ENCODE results near the gene ALOX5AP. TPM values are rescaled to one million over a fixed set of nuclear protein-coding genes. Genes with fewer than 3 reads are reported as not detected.

Gene ALOX5AP
- total and polyA plus RNA-seq, 2 experiments from 2014 or later = 3.3 to 17.2 TPM

DNA sequence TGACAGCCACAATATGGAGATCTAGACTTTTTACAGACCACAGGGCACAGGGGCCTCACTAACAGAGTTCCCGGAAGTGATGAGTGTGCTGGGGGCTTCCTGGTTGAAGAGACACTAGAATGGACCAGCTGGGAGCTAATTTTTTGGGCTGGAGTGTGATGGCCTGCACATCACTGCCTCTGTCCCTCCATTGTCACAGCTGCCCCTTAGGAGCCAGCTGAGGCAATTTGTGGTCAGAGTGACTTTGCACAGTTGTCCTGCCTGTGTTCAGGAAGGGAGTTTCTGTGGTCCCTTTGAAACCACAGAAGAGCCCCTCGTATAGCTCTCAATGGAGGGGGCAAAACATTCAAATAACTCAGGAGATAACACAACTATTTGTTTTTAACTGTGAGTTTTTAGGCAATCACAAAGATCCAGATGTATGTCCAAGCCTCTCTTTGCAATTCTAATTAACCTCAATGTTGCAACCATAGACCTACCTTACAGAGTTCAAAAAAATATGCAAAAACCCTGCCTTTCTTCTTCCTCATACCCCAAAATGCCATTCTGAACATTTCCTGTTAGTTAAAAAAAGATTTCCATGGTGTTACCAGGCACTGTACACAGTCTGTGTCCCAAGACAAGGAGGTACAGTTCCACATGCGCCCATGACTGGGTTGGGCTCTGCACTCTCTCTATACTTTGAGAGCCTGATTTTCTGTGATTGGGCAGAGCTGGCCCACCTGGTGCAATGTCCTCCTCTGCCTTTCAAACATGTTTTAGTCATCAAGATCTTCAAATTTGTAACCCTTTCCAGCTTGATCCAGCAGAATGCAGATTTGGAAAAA is 2.4 kb downstream of the ALOX5AP start:
- Histone ChIP-seq H3K36me3 (replicated peaks; ENCODE audit: insufficient read depth, low read depth) (no peaks in the 10 kb centered on the region), H3K27ac (no peak overlapping the region), H3K4me3 (no peak overlapping the region), H4K20me1 (ENCODE audit: insufficient read depth, poor library complexity, severe bottlenecking) (no peaks in the 10 kb centered on the region), H2AFZ (no peak overlapping the region), H3K4me1 (ENCODE audit: insufficient read depth) (peaks cover 11% of the 10 kb centered on the region), H3K4me2 (no peak overlapping the region), H3K9me3 (ENCODE audit: low read depth) (no peaks in the 10 kb centered on the region), H3K9me2 (replicated peaks; ENCODE audit: insufficient read depth) (no peaks in the 10 kb centered on the region), H3K27me3 (no peaks in the 10 kb centered on the region), H3K79me2 (no peaks in the 10 kb centered on the region)
- 84% methylated on average over 3 of the region's 3 CpGs for WGBS (ENCODE audit: low lambda C conversion rate, missing lambda C conversion rate)
- TF ChIP-seq, protein P1, sequence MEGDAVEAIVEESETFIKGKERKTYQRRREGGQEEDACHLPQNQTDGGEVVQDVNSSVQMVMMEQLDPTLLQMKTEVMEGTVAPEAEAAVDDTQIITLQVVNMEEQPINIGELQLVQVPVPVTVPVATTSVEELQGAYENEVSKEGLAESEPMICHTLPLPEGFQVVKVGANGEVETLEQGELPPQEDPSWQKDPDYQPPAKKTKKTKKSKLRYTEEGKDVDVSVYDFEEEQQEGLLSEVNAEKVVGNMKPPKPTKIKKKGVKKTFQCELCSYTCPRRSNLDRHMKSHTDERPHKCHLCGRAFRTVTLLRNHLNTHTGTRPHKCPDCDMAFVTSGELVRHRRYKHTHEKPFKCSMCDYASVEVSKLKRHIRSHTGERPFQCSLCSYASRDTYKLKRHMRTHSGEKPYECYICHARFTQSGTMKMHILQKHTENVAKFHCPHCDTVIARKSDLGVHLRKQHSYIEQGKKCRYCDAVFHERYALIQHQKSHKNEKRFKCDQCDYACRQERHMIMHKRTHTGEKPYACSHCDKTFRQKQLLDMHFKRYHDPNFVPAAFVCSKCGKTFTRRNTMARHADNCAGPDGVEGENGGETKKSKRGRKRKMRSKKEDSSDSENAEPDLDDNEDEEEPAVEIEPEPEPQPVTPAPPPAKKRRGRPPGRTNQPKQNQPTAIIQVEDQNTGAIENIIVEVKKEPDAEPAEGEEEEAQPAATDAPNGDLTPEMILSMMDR (IDR thresholded peaks at IDR 0.05; ENCODE audit: poor library complexity) = no peak
- TF ChIP-seq EZH2phosphoT487 (IDR thresholded peaks at IDR 0.05; ENCODE audit: low read depth, severe bottlenecking, unreplicated experiment) = no peak
- no peak for TF ChIP-seq EZH2 (IDR thresholded peaks at IDR 0.05; ENCODE audit: borderline replicate concordance)
- DNase-seq (ENCODE audit: low spot score) = no peak

DNA sequence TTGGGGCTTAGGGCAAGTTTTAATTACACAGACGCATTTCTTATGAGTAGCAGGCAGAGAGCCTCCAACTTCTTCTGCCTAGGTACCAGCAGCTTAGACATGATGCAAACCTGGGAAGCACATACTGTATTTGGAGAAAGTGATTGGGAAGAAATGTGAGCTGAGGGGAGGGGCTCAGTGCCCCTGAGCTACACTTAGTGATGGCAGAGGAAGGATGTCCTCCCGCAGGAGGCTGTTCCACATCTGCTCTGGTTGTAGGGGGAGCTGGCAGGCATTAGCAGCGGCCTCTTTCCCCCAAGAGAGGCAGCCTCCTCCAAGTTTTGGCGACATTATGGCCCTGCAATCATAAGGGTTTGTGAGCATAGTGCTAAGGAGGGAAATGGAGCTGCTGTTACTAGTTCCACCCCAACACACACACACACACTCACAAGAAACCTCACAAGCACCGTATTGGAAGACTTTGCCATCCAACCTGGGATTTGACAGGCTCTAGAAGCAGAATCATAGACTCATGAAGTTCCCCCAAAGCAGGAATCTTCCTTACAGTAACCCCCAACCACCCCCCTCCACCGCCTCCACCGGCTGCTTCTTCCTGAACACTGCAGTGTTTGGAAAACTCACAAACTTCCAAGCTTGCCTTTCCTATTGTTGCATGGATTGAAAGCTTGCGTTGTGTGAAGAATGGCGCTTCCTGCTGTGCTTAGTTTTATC is 3.3 kb downstream of the ALOX5AP start:
- H3K4me1 ChIP-seq (ENCODE audit: insufficient read depth) = peaks cover 18% of the 10 kb centered on the region
- WGBS (ENCODE audit: low lambda C conversion rate, missing lambda C conversion rate) = 73% methylated on average over 9 of the region's 9 CpGs
- no peak overlapping the region for H3K27ac ChIP-seq
- H3K36me3 ChIP-seq (replicated peaks; ENCODE audit: insufficient read depth, low read depth) = no peaks in the 10 kb centered on the region
- no peaks in the 10 kb centered on the region for H3K9me3 ChIP-seq (ENCODE audit: low read depth)
- H3K4me3 ChIP-seq = no peak overlapping the region
- H3K79me2 ChIP-seq = no peaks in the 10 kb centered on the region
- H3K4me2 ChIP-seq = no peak overlapping the region
- no peaks in the 10 kb centered on the region for H3K9me2 ChIP-seq (replicated peaks; ENCODE audit: insufficient read depth)
- no peak for TF ChIP-seq EZH2phosphoT487 (IDR thresholded peaks at IDR 0.05; ENCODE audit: low read depth, severe bottlenecking, unreplicated experiment)
- TF ChIP-seq, protein P1 (IDR thresholded peaks at IDR 0.05; ENCODE audit: poor library complexity) = no peak
- no peak for TF ChIP-seq EZH2 (IDR thresholded peaks at IDR 0.05; ENCODE audit: borderline replicate concordance)
- no peak for DNase-seq (ENCODE audit: low spot score)
- no peaks in the 10 kb centered on the region for H4K20me1 ChIP-seq (ENCODE audit: insufficient read depth, poor library complexity, severe bottlenecking)
- no peaks in the 10 kb centered on the region for H3K27me3 ChIP-seq
- H2AFZ ChIP-seq = no peak overlapping the region

DNA sequence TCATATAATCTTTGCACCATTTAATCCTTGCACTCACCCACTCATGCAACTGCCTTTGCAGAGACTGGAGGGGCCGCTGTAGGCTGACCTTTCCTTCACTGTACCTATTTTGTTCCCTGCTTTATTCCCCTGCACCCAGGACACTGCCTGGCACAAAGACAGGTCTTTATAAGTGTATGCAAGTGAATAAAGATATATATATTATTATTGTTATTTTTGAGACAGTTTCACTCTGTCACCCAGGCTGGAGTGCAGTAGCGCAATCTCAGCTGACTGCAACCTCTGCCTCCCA is 3.8 kb downstream of the ALOX5AP start:
- no peak overlapping the region for H3K27ac ChIP-seq
- 93% methylated on average over 2 of the region's 2 CpGs for WGBS (ENCODE audit: low lambda C conversion rate, missing lambda C conversion rate)

More for the DNA sequence above, 3.8 kb downstream of the ALOX5AP start:
- DNase-seq (ENCODE audit: low spot score) = no peak
- H3K4me3 ChIP-seq = no peak overlapping the region
- no peak overlapping the region for H3K4me2 ChIP-seq
- TF ChIP-seq EZH2 (IDR thresholded peaks at IDR 0.05; ENCODE audit: borderline replicate concordance) (no peak), EZH2phosphoT487 (IDR thresholded peaks at IDR 0.05; ENCODE audit: low read depth, severe bottlenecking, unreplicated experiment) (no peak)
- TF ChIP-seq, protein P1 (IDR thresholded peaks at IDR 0.05; ENCODE audit: poor library complexity) = no peak
- no peaks in the 10 kb centered on the region for H3K36me3 ChIP-seq (replicated peaks; ENCODE audit: insufficient read depth, low read depth)
- peaks cover 18% of the 10 kb centered on the region for H3K4me1 ChIP-seq (ENCODE audit: insufficient read depth)
- H3K79me2 ChIP-seq = no peaks in the 10 kb centered on the region
- H3K9me2 ChIP-seq (replicated peaks; ENCODE audit: insufficient read depth) = no peaks in the 10 kb centered on the region
- no peaks in the 10 kb centered on the region for H3K9me3 ChIP-seq (ENCODE audit: low read depth)
- H4K20me1 ChIP-seq (ENCODE audit: insufficient read depth, poor library complexity, severe bottlenecking) = no peaks in the 10 kb centered on the region
- no peak overlapping the region for H2AFZ ChIP-seq
- no peaks in the 10 kb centered on the region for H3K27me3 ChIP-seq
